Measurements from ENCODE around the gene PRDM16.

Gene PRDM16

GRCh38 chr1:3363756-3364155 is 294.8 kb downstream of the PRDM16 start:
- DNase-seq, result no peak
- Histone ChIP-seq H3K36me3 (ENCODE audit: control insufficient read depth, insufficient read depth, low read length) (no peaks in the 10 kb centered on the region), H3K27me3 (replicated peaks; ENCODE audit: control insufficient read depth, insufficient read depth, low read length, poor library complexity, severe bottlenecking) (no peaks in the 10 kb centered on the region), H3K4me1 (ENCODE audit: control insufficient read depth, insufficient read depth, low read length, poor library complexity, severe bottlenecking) (no peaks in the 10 kb centered on the region), H3K4me3 (ENCODE audit: insufficient read depth, low read depth, low read length, poor library complexity, severe bottlenecking) (no peak overlapping the region), H3K9me3 (ENCODE audit: control insufficient read depth, low read length) (no peaks in the 10 kb centered on the region), H3K27ac (ENCODE audit: insufficient read depth, low read length, poor library complexity, severe bottlenecking) (no peak overlapping the region)

GRCh38 chr1:3364551-3364950 is 295.5 kb downstream of the PRDM16 start:
- DNase-seq, result no peak
- Histone ChIP-seq H3K27me3 (replicated peaks; ENCODE audit: control insufficient read depth, insufficient read depth, low read length, poor library complexity, severe bottlenecking) (no peaks in the 10 kb centered on the region), H3K27ac (ENCODE audit: insufficient read depth, low read length, poor library complexity, severe bottlenecking) (no peak overlapping the region), H3K36me3 (ENCODE audit: control insufficient read depth, insufficient read depth, low read length) (no peaks in the 10 kb centered on the region), H3K9me3 (ENCODE audit: control insufficient read depth, low read length) (no peaks in the 10 kb centered on the region), H3K4me1 (ENCODE audit: control insufficient read depth, insufficient read depth, low read length, poor library complexity, severe bottlenecking) (no peaks in the 10 kb centered on the region), H3K4me3 (ENCODE audit: insufficient read depth, low read depth, low read length, poor library complexity, severe bottlenecking) (no peak overlapping the region)

GRCh38 chr1:3364983-3365382 is 296.0 kb downstream of the PRDM16 start:
- no peak overlapping the region for H3K27ac ChIP-seq (ENCODE audit: insufficient read depth, low read length, poor library complexity, severe bottlenecking)
- no peaks in the 10 kb centered on the region for H3K9me3 ChIP-seq (ENCODE audit: control insufficient read depth, low read length)
- H3K36me3 ChIP-seq (ENCODE audit: control insufficient read depth, insufficient read depth, low read length), result no peaks in the 10 kb centered on the region
- H3K4me3 ChIP-seq (ENCODE audit: insufficient read depth, low read depth, low read length, poor library complexity, severe bottlenecking), result no peak overlapping the region
- DNase-seq, result no peak
- no peaks in the 10 kb centered on the region for H3K4me1 ChIP-seq (ENCODE audit: control insufficient read depth, insufficient read depth, low read length, poor library complexity, severe bottlenecking)
- H3K27me3 ChIP-seq (replicated peaks; ENCODE audit: control insufficient read depth, insufficient read depth, low read length, poor library complexity, severe bottlenecking), result no peaks in the 10 kb centered on the region

- Histone ChIP-seq H3K27ac (ENCODE audit: insufficient read depth, low read length, poor library complexity, severe bottlenecking) (no peak overlapping the region), H3K9me3 (ENCODE audit: control insufficient read depth, low read length) (no peaks in the 10 kb centered on the region)
Measured at GRCh38 chr1:3365523-3366125, 296.6 kb downstream of the PRDM16 start.

GRCh38 chr1:3366126-3367051 is 297.4 kb downstream of the PRDM16 start:
- no peak overlapping the region for H3K4me3 ChIP-seq (ENCODE audit: insufficient read depth, low read depth, low read length, poor library complexity, severe bottlenecking)
- H3K4me1 ChIP-seq (ENCODE audit: control insufficient read depth, insufficient read depth, low read length, poor library complexity, severe bottlenecking), result no peaks in the 10 kb centered on the region
- no peaks in the 10 kb centered on the region for H3K27me3 ChIP-seq (replicated peaks; ENCODE audit: control insufficient read depth, insufficient read depth, low read length, poor library complexity, severe bottlenecking)
- no peaks in the 10 kb centered on the region for H3K36me3 ChIP-seq (ENCODE audit: control insufficient read depth, insufficient read depth, low read length)
- DNase-seq, result no peak
- no peaks in the 10 kb centered on the region for H3K9me3 ChIP-seq (ENCODE audit: control insufficient read depth, low read length)
- no peak overlapping the region for H3K27ac ChIP-seq (ENCODE audit: insufficient read depth, low read length, poor library complexity, severe bottlenecking)

More at GRCh38 chr1:3365523-3366125, 296.6 kb downstream of the PRDM16 start:
- no peak for DNase-seq
- H3K36me3 ChIP-seq (ENCODE audit: control insufficient read depth, insufficient read depth, low read length), result no peaks in the 10 kb centered on the region
- H3K4me3 ChIP-seq (ENCODE audit: insufficient read depth, low read depth, low read length, poor library complexity, severe bottlenecking), result no peak overlapping the region
- H3K4me1 ChIP-seq (ENCODE audit: control insufficient read depth, insufficient read depth, low read length, poor library complexity, severe bottlenecking), result no peaks in the 10 kb centered on the region
- no peaks in the 10 kb centered on the region for H3K27me3 ChIP-seq (replicated peaks; ENCODE audit: control insufficient read depth, insufficient read depth, low read length, poor library complexity, severe bottlenecking)

GRCh38 chr1:3367376-3367775 is 298.4 kb downstream of the PRDM16 start:
- Histone ChIP-seq H3K9me3 (ENCODE audit: control insufficient read depth, low read length) (no peaks in the 10 kb centered on the region), H3K27me3 (replicated peaks; ENCODE audit: control insufficient read depth, insufficient read depth, low read length, poor library complexity, severe bottlenecking) (no peaks in the 10 kb centered on the region), H3K4me1 (ENCODE audit: control insufficient read depth, insufficient read depth, low read length, poor library complexity, severe bottlenecking) (no peaks in the 10 kb centered on the region), H3K27ac (ENCODE audit: insufficient read depth, low read length, poor library complexity, severe bottlenecking) (no peak overlapping the region), H3K4me3 (ENCODE audit: insufficient read depth, low read depth, low read length, poor library complexity, severe bottlenecking) (no peak overlapping the region), H3K36me3 (ENCODE audit: control insufficient read depth, insufficient read depth, low read length) (no peaks in the 10 kb centered on the region)
- DNase-seq, result no peak

GRCh38 chr1:3368059-3368458 is 299.1 kb downstream of the PRDM16 start:
- DNase-seq, result no peak
- Histone ChIP-seq H3K27me3 (replicated peaks; ENCODE audit: control insufficient read depth, insufficient read depth, low read length, poor library complexity, severe bottlenecking) (no peaks in the 10 kb centered on the region), H3K4me1 (ENCODE audit: control insufficient read depth, insufficient read depth, low read length, poor library complexity, severe bottlenecking) (no peaks in the 10 kb centered on the region)

GRCh38 chr1:3368711-3369445 is 299.9 kb downstream of the PRDM16 start:
- no peaks in the 10 kb centered on the region for H3K9me3 ChIP-seq (ENCODE audit: control insufficient read depth, low read length)
- no peak for DNase-seq
- H3K27ac ChIP-seq (ENCODE audit: insufficient read depth, low read length, poor library complexity, severe bottlenecking), result no peak overlapping the region
- no peaks in the 10 kb centered on the region for H3K27me3 ChIP-seq (replicated peaks; ENCODE audit: control insufficient read depth, insufficient read depth, low read length, poor library complexity, severe bottlenecking)
- no peak overlapping the region for H3K4me3 ChIP-seq (ENCODE audit: insufficient read depth, low read depth, low read length, poor library complexity, severe bottlenecking)
- no peaks in the 10 kb centered on the region for H3K4me1 ChIP-seq (ENCODE audit: control insufficient read depth, insufficient read depth, low read length, poor library complexity, severe bottlenecking)
- no peaks in the 10 kb centered on the region for H3K36me3 ChIP-seq (ENCODE audit: control insufficient read depth, insufficient read depth, low read length)

More at GRCh38 chr1:3368059-3368458, 299.1 kb downstream of the PRDM16 start:
- H3K27ac ChIP-seq (ENCODE audit: insufficient read depth, low read length, poor library complexity, severe bottlenecking), result no peak overlapping the region
- H3K9me3 ChIP-seq (ENCODE audit: control insufficient read depth, low read length), result no peaks in the 10 kb centered on the region
- H3K36me3 ChIP-seq (ENCODE audit: control insufficient read depth, insufficient read depth, low read length), result no peaks in the 10 kb centered on the region
- H3K4me3 ChIP-seq (ENCODE audit: insufficient read depth, low read depth, low read length, poor library complexity, severe bottlenecking), result no peak overlapping the region

GRCh38 chr1:3369446-3370076 is 300.6 kb downstream of the PRDM16 start:
- DNase-seq, result no peak
- Histone ChIP-seq H3K27me3 (replicated peaks; ENCODE audit: control insufficient read depth, insufficient read depth, low read length, poor library complexity, severe bottlenecking) (no peaks in the 10 kb centered on the region), H3K4me1 (ENCODE audit: control insufficient read depth, insufficient read depth, low read length, poor library complexity, severe bottlenecking) (no peaks in the 10 kb centered on the region), H3K9me3 (ENCODE audit: control insufficient read depth, low read length) (no peaks in the 10 kb centered on the region), H3K4me3 (ENCODE audit: insufficient read depth, low read depth, low read length, poor library complexity, severe bottlenecking) (no peak overlapping the region), H3K27ac (ENCODE audit: insufficient read depth, low read length, poor library complexity, severe bottlenecking) (no peak overlapping the region), H3K36me3 (ENCODE audit: control insufficient read depth, insufficient read depth, low read length) (no peaks in the 10 kb centered on the region)

All from effector memory CD4-positive, alpha-beta T cell (primary cell).